K562 (cell line): Measurements from ENCODE around the gene TBX1. TPM values are rescaled to one million over a fixed set of nuclear protein-coding genes. Genes with fewer than 3 reads are reported as not detected.
A peak's percentile ranks its signal among the peaks of the same experiment; 100 is the strongest.

Experiments used
- ATAC-seq: fragments of 200-7000 bp; cut with Tn5 transposase; 3 replicates; pipeline ENCODE4 v1.9.1; 2020; ENCODE audit warnings: moderate library complexity
- BruUV-seq: library from RNA; stranded (reverse); fragments of 400-500 nt; replicated peaks from 2 replicates; lab custom pipeline; 2021; lab: Mats Ljungman, UMichigan
- CTCF ChIA-PET: fragments of 300-600 bp; formaldehyde crosslinking; extraction: SDS; loops from one replicate; lab custom pipeline; 2021; ENCODE audit warnings: low intra/inter-chr PET ratio; lab: Yijun Ruan, JAX
- POLR2A ChIA-PET: fragments of 300-600, 350-650 bp; sonication (Branson Sonifier 250); formaldehyde crosslinking; extraction: SDS; loops from one replicate; lab custom pipeline; 2021; ENCODE audit warnings: antibody characterized with exemption, inconsistent platforms; lab: Yijun Ruan, JAX
- DNase-seq, 4 experiments: peaks; one replicate each; pipeline versions ENCODE4 v3.0.0 to v3.0.0-alpha.2; 2011 to 2018; ENCODE audit warnings: low spot score in 3 of 4, mixed read lengths in 3 of 4; ENCODE audit errors: extremely low read depth in 1 of 4
- FAIRE-seq: peaks from 2 replicates; lab custom pipeline; 2011; peaks lifted over from hg19 to GRCh38; lab: Jason Lieb, UNC
- H2AFZ ChIP-seq: 2 replicates; pipeline ENCODE4 v1.6.0; 2011; ENCODE audit warnings: low read depth, low read length, control low read depth, inconsistent platforms
- H3K27ac ChIP-seq: fragments of 200-600 bp; 3 replicates; pipeline ENCODE4 v1.8.0; 2011; ENCODE audit warnings: low read depth, mild to moderate bottlenecking, control low read depth, inconsistent platforms, low read length, moderate library complexity, mixed read lengths; ENCODE audit errors: extremely low read depth
- H3K27me3 ChIP-seq, 2 experiments: fragments of 300-600 bp in 1 of 2; 2 replicates in 1 of 2; 3 replicates in 1 of 2; pipeline versions ENCODE4 v1.6.0 to v1.8.0; 2011; ENCODE audit warnings: inconsistent platforms in 2 of 2, low read length in 2 of 2, mild to moderate bottlenecking in 1 of 2, mixed read lengths in 1 of 2, moderate library complexity in 1 of 2; ENCODE audit not compliant: control insufficient read depth in 2 of 2, insufficient read depth in 2 of 2
- H3K36me3 ChIP-seq: fragments of 300-600 bp; 3 replicates; pipeline ENCODE4 v1.8.0; 2011; ENCODE audit warnings: mild to moderate bottlenecking, low read length, inconsistent platforms; ENCODE audit not compliant: control insufficient read depth, insufficient read depth
- H3K4me1 ChIP-seq, 2 experiments: fragments of 200-600 bp in 1 of 2; replicated peaks in 1 of 2; 2 replicates in 1 of 2; 3 replicates in 1 of 2; pipeline versions ENCODE4 v1.5.1 to v1.8.0; 2011; ENCODE audit warnings: inconsistent platforms in 2 of 2, low read length in 2 of 2, mild to moderate bottlenecking in 1 of 2, mixed read lengths in 1 of 2, moderate library complexity in 1 of 2; ENCODE audit not compliant: control insufficient read depth in 2 of 2, insufficient read depth in 2 of 2
- H3K4me2 ChIP-seq: 2 replicates; pipeline ENCODE4 v1.6.1; 2011; ENCODE audit warnings: low read length, control low read depth, inconsistent platforms, mixed read lengths; ENCODE audit not compliant: insufficient read depth
- H3K4me3 ChIP-seq: fragments of 200-600 bp; sonication (generic), shearing (Covaris generic); 2 replicates; pipeline ENCODE4 v1.5.1; 2016; ENCODE audit warnings: control low read depth, inconsistent platforms
- H3K79me2 ChIP-seq: fragments of 200-600 bp; 3 replicates; pipeline ENCODE4 v1.8.0; 2011; ENCODE audit warnings: low read length, inconsistent platforms; ENCODE audit not compliant: control insufficient read depth, insufficient read depth
- H3K9ac ChIP-seq, 2 experiments: 2 replicates each; pipeline versions ENCODE4 v1.6.0 to v1.6.1; 2011; ENCODE audit warnings: low read depth in 2 of 2, low read length in 2 of 2, control low read depth in 1 of 2, inconsistent platforms in 1 of 2, mild to moderate bottlenecking in 1 of 2, mixed read lengths in 1 of 2; ENCODE audit not compliant: insufficient read depth in 1 of 2
- H3K9me1 ChIP-seq: one replicate; pipeline ENCODE4 v1.6.0; 2011; ENCODE audit warnings: inconsistent platforms, mild to moderate bottlenecking, low read length, moderate library complexity; ENCODE audit not compliant: control insufficient read depth, insufficient read depth
- H3K9me3 ChIP-seq: replicated peaks from 2 replicates; pipeline ENCODE4 v1.5.1; 2011; ENCODE audit warnings: low read depth, low read length, inconsistent platforms; ENCODE audit not compliant: control insufficient read depth, insufficient read depth
- H4K20me1 ChIP-seq: replicated peaks from 2 replicates; pipeline ENCODE4 v1.6.1; 2011; ENCODE audit warnings: low read length, inconsistent platforms, mixed read lengths; ENCODE audit not compliant: control insufficient read depth, insufficient read depth
- ETS1 ChIP-seq: conservative IDR thresholded peaks from 2 replicates; pipeline ENCODE4 v1.6.1; 2011; ENCODE audit warnings: low read depth, mild to moderate bottlenecking, low read length; ENCODE audit not compliant: control insufficient read depth
- FOXA1 ChIP-seq: fragments of 450-650 bp; IDR thresholded peaks from 2 replicates; pipeline ENCODE4 v1.6.1; 2016; ENCODE audit warnings: mild to moderate bottlenecking, borderline replicate concordance
- JUN ChIP-seq, 2 experiments: sonication (generic) in 1 of 2; formaldehyde crosslinking in 1 of 2; IDR thresholded peaks; 2 replicates each; pipeline versions ENCODE4 v1.6.1 to v1.8.0; 2012 to 2022; ENCODE audit warnings: borderline replicate concordance in 2 of 2, mild to moderate bottlenecking in 2 of 2, improper control_type of control experiment in 1 of 2, low read depth in 1 of 2, low read length in 1 of 2, missing genetic modification reagents in 1 of 2
- KHSRP ChIP-seq: fragments of 450-650 bp; IDR thresholded peaks from 2 replicates; pipeline ENCODE4 v1.6.1; 2017
- MECOM ChIP-seq: fragments of 250-450 bp; sonication (Bioruptor Pico); IDR thresholded peaks from 2 replicates; pipeline ENCODE4 v1.8.0; 2022; ENCODE audit warnings: inconsistent platforms
- NR2F6 ChIP-seq: fragments of 450-650 bp; formaldehyde crosslinking; IDR thresholded peaks from 2 replicates; pipeline ENCODE4 v1.4.0; 2020; ENCODE audit warnings: mild to moderate bottlenecking
- PHF8 ChIP-seq: fragments of 200-600 bp; sonication (generic); IDR thresholded peaks from 2 replicates; pipeline ENCODE4 v1.6.1; 2012; ENCODE audit warnings: mixed run types, mild to moderate bottlenecking, inconsistent platforms, low read length, moderate library complexity, borderline replicate concordance
- POU5F1 ChIP-seq: fragments of 150-350 bp; IDR thresholded peaks from 2 replicates; pipeline ENCODE4 v1.6.1; 2014; ENCODE audit warnings: borderline replicate concordance, low read length, low read depth, mild to moderate bottlenecking; ENCODE audit not compliant: partially characterized antibody
- TAF7 ChIP-seq: fragments of 450-650 bp; IDR thresholded peaks from 2 replicates; pipeline ENCODE4 v1.6.1; 2016; ENCODE audit warnings: missing genetic modification characterization, missing compliant biosample characterization
- TSC22D4 ChIP-seq: fragments of 450-650 bp; IDR thresholded peaks from 2 replicates; pipeline ENCODE4 v1.6.1; 2016; ENCODE audit warnings: missing genetic modification characterization, missing biosample characterization, control low read depth
- ZFP91 ChIP-seq: sonication (generic); formaldehyde crosslinking; IDR thresholded peaks from 2 replicates; pipeline ENCODE4 v1.8.0; 2022; ENCODE audit warnings: mild to moderate bottlenecking, missing genetic modification reagents
- ZNF311 ChIP-seq: fragments of 250-450 bp; sonication (Bioruptor Pico); IDR thresholded peaks from 2 replicates; pipeline ENCODE4 v1.4.0; 2020; ENCODE audit warnings: mild to moderate bottlenecking, moderate library complexity
- WGBS: fragments of 100-300 bp; shearing (Covaris generic); methylation state at CpG from one replicate; pipeline ENCODE4 v1.1.6; 2016; ENCODE audit warnings: low coverage, mixed read lengths; ENCODE audit not compliant: insufficient coverage; ENCODE audit errors: missing lambda C conversion rate; 5-methylcytosine and 5-hydroxymethylcytosine counted together
- in situ Hi-C: fragments of 300-500 bp; cut with MboI; formaldehyde crosslinking; loops from 4 replicates; pipeline ENCODE4 v1.15.0; 2018; ENCODE audit warnings: inconsistent platforms, mixed read lengths
- intact Hi-C: fragments of 100-400 bp; cut with micrococcal nuclease; formaldehyde crosslinking; loops from 2 replicates; pipeline ENCODE4 v1.14.2; 2022
- polyA plus RNA-seq, 8 experiments: library from polyadenylated mRNA; depleted of rRNA in 4 of 8; stranded (reverse) in 5 of 8; unstranded in 3 of 8; fragments of >200 nt; fragmentation: Nextera tagmentation in 2 of 8; fragmentation: Illumina TruSeq in 1 of 8; extraction: Ambion mirVana in 2 of 8; extraction: Trizol in 1 of 8; gene quantifications; 2 replicates each; pipeline versions ENCODE4 v1.2.1 to v1.2.3, GENCODE V29; 2011 to 2014; ENCODE audit warnings: inconsistent platforms in 1 of 8, missing spikeins in 1 of 8
- total RNA-seq, 7 experiments: library from RNA; depleted of rRNA in 6 of 7; stranded (reverse); fragments of >200 nt in 6 of 7; fragmentation: Illumina TruSeq in 2 of 7; extraction: Trizol in 2 of 7; gene quantifications; 2 replicates each; pipeline versions ENCODE4 v1.2.1 to v1.2.3, GENCODE V29; 2011 to 2021; ENCODE audit warnings: low replicate concordance in 1 of 7
- TF ChIP-seq, protein P1 (sequence below): fragments of 250-450 bp; sonication (Bioruptor Pico); IDR thresholded peaks from 2 replicates; pipeline ENCODE4 v1.5.0; 2020; ENCODE audit warnings: mild to moderate bottlenecking, borderline replicate concordance

The TBX1 gene
- total and polyA plus RNA-seq, 9 of the 15 experiments (the other 6 are each of a cell fraction or from before 2014, with no cell fraction given): 0.07 to 35.0 (median 3.9) TPM

- Histone ChIP-seq H3K9me3 (no peaks in the 10 kb centered on the region), H3K27me3 (peaks cover 0 to 10% of the 10 kb centered on the region in 2 experiments; a peak in 2 of 5 replicates), H3K36me3 (peaks cover under 1% of the 10 kb centered on the region; the same call in 1 of the 3 replicates), H3K9me1 (no peaks in the 10 kb centered on the region), H3K9ac (peak overlapping the region in 1 of 2 experiments; percentile 46; a peak in 2 of 4 replicates), H4K20me1 (0 out of 2 replicates have a peak, but pooled peaks cover 3% of the 10 kb centered on the region), H3K4me3 (no peak overlapping the region), H3K79me2 (no peaks in the 10 kb centered on the region), H3K27ac (no peak overlapping the region), H3K4me1 (peaks cover 28 to 84% of the 10 kb centered on the region in 2 experiments), H2AFZ (no peak overlapping the region), H3K4me2 (no peak overlapping the region)
- intact Hi-C loops (no loop called here), in situ Hi-C loops (no loop called here)
- DNase-seq: no peak
- ChIA-PET CTCF (no interaction called here), POLR2A (interaction anchor here (0.5 to 12.4 kb wide), 20 partner anchors 8 to 1857 kb away, joined by 3 to 205 read pairs (median 4); partner anchors contain the start of gene DGCR6)
- no TSS peak for BruUV-seq
- 49% methylated on average over 25 of the region's 25 CpGs for WGBS
- no peak for ATAC-seq
- no peak for FAIRE-seq
- TF ChIP-seq TAF7 (tag) (no peak), JUN (IDR thresholded peaks at IDR 0.05; ENCODE audit: borderline replicate concordance, low read depth, low read length) (no peak), JUN (CRISPR knock-in tag; IDR thresholded peaks at IDR 0.05; ENCODE audit: borderline replicate concordance) (no peak), FOXA1 (no peak), PHF8 (peak; percentile 18; the same call in 1 of the 2 replicates), ZFP91 (CRISPR knock-in tag) (no peak), MECOM (no peak), ZNF311 (CRISPR knock-in tag) (no peak), TSC22D4 (tag) (no peak), ETS1 (0 out of 2 replicates have a peak, but pooled peaks have one; percentile 48), POU5F1 (no peak), NR2F6 (no peak), KHSRP (no peak)
- TF ChIP-seq, protein P1, sequence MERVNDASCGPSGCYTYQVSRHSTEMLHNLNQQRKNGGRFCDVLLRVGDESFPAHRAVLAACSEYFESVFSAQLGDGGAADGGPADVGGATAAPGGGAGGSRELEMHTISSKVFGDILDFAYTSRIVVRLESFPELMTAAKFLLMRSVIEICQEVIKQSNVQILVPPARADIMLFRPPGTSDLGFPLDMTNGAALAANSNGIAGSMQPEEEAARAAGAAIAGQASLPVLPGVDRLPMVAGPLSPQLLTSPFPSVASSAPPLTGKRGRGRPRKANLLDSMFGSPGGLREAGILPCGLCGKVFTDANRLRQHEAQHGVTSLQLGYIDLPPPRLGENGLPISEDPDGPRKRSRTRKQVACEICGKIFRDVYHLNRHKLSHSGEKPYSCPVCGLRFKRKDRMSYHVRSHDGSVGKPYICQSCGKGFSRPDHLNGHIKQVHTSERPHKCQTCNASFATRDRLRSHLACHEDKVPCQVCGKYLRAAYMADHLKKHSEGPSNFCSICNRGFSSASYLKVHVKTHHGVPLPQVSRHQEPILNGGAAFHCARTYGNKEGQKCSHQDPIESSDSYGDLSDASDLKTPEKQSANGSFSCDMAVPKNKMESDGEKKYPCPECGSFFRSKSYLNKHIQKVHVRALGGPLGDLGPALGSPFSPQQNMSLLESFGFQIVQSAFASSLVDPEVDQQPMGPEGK (CRISPR knock-in tag): no peak
Observed at GRCh38 chr22:19770349-19771220, 10.0 kb downstream of the TBX1 start.
